GM19467 (cell line): ENCODE measurements around the gene MYO15B.
"Not testable (repeated sequence)": the region's sequence is repeated elsewhere in the genome, so short reads cannot be mapped to it uniquely, and the experiment has no call there.

ENCODE experiments used
- ATAC-seq: cut with Tn5 transposase; IDR thresholded peaks from one replicate; pipeline ENCODE4 v1.9.1; 2021; ENCODE audit warnings: mild to moderate bottlenecking, moderate library complexity; ENCODE audit not compliant: unreplicated experiment

The MYO15B gene

DNA sequence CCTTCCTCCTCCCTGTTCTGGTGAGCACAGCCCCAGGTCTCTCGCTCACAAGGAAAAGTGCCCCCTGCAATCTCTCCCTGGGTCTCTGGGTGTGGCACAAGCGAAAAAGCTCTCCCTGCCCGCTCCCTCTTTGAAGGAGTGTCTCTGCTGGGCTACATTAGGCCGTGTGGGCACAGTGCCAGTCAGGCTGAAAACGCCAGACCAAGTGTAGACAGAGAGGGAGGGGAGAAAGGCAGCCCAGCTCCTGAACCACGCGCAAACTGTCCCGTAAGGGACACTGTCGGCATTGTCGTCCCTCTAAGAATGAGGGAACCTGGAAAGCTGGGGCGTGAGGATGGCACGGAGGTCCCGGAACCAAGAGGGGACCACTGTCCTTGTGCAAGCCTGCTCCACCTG, 49.5 kb downstream of the MYO15B start:
- ATAC-seq = no peak

DNA sequence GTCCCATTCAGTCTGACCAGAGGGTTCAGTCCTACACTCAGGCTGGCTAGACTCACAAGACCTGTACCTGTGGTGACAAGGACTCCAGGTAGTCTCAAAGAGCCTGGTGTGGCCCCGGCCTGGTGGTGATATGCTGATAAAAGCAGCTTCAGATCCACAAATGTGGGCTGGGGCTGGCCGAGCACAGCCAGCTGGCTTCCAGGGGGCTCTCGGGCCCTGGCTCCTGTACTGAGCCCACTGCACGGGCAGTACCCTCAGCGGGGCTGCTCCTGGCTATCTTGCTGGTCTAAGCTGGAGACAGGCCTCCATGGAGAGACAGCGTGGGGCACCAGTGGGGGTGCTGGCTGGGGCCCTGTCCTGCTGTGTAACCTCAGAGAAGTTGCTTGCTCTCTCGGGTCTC, 50.0 kb downstream of the MYO15B start:
- no peak for ATAC-seq

DNA sequence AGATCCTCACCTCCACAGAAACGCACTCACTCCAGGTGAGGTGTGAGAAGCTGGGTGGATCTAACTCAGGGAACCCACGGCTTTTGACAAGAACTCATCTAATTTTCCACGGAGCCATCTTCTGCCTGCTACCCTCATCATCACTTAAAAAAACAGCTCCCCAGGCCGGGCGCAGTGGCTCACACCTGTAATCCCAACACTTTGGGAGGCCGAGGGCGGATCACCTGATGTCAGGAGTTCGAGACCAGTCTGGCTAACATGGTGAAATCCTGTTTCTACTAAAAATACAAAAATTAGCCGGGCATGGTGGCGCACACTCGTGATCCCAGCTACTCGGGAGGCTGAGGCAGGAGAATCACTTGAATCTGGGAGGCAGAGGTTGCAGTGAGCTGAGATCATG, 50.4 kb downstream of the MYO15B start:
- ATAC-seq = not testable (repeated sequence)

DNA sequence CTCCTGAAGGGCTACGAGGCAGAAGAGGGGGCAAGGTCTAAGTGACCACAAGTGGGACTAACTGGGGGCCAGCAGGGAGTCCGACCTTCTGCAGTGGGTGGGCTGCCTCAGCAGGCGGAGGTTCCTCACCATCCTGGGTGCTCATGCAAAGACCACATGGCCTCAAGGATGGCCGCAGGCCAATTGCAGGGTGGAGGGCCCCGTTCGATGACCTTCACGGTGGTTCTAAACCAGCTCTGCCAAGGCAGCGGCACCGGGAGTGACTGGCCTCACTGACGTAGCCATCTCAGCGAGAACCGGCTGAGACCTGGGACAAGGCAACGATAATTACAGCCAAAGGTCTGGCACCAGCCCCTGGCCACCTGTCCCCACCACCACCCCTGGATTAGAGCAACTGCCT, 51.3 kb downstream of the MYO15B start:
- no peak for ATAC-seq

DNA sequence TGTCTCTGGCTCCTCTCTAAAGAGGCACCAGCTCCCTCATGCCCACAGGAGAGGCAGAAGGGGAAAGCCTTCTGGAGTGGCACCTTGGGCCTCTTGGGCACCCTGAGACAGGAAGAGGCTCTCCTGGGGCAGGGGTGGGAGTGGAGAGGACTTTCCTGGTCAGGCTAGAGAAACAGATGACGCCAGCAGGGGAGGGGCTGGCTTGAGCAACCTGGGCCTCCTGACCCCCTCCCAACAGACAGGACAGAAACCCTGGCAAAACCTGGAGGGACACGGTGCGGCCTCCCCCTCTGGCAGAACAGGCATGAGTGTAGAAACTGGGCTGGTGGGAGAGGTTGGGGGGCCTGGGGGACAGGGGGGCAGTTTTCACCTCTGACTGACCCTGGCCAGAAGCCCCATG, 51.7 kb downstream of the MYO15B start:
- no peak for ATAC-seq

DNA sequence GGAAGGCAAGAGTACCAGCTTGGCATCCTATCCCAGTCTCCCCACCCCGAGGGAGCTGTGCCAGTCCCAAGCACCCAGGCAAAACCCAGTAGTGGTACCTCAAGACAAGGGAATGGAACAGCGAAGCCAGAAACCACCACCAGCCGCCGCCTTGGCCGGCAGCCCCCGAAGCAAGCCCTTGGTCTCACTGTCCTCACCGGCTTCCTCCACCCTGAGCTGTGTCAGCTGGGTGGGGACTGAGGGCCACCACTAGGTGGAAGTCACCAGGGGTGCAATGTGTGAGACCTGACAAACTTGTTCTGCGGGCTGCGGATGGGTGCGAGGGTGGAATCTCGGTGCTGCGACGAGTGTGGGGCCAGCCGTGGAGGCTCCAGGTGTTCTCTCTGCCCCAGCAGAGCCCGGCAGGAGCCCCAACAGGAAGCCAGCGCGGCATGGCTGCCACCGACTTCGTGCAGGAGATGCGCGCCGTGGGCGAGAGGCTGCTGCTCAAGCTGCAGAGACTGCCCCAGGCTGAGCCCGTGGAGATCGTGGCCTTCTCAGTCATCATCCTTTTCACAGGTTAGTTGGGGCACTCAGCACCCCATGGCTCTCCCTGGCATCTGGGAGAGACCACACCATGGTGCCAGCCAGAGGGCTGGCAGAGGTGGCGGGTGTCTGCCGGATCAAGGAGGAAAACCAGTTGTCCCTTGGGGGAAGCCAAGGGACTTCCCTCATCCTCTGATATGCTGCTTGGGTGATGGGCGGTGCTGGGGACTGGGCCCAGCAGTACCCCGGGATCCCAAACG, 52.4 kb downstream of the MYO15B start:
- ATAC-seq = no peak

DNA sequence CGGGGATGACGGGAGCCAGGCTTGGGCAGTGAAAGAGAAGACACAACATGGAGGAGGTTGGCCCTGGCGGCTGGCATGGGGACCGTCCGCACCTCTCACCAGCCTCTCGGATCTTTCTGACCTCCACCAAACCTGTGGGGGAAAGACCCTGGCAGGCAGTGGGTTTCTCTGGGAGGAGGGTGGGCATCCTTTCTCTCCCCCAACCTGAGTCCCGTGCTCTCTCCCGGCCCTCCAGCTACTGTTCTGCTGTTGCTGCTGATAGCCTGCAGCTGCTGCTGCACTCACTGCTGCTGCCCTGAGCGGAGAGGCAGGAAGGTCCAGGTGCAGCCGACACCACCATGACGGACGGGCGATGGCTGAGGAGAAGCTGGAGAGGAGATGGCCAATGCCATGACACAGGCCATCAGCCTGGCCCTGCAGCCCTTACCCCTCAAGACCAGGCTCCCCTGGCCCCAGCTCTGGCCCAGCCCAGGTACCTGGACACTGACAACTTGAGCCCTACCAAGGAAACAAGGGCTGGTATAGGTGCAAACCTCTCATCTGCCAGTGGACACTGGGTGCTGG, 53.0 kb downstream of the MYO15B start:
- no peak for ATAC-seq

DNA sequence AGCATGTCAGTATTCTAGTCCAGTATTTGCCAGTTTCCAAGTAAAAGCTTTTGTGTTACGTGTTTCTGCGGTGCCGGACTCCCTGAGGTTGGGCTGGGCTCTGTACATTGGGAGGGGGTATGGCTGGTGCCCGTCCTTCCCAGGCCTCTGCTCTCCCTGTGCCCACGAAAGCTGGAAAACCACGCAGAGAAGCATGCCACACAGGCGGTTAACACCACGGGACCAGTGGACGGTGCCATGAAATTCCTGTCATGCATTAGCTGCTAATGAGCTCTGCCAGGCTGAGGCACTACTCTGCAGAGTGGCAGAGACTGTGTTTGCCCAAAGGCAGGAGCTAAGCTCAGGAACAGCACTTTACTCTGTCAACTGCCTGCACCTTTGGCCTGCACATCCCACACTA, 53.7 kb downstream of the MYO15B start:
- ATAC-seq = no peak

DNA sequence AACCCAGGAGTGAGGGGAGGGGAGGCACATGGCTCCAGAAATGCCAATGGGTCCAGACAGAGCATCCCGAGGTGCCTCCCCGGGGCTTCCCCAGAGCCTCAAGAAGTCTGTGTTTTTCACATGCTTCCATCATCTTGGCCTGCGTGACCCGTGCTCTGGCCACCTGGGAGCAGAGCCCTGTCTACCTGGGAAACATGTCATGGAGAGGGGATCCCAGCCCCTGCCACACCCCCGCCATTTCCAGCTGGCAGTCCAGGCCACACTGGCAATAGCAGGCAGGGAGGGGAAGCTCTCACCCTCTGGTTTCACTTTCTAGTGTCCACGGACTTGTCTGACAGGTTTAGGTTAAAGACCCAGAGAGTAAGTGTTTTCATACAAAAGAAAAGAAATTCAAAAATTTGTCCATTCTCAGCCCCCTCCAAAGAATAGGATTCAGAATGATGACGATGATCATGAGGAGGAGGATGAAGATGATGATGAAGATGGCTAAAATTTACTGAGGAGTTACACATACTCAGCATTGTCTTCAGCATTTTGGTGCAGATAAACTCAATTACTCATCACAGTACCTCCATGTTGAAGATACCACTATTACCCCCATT, 54.7 kb downstream of the MYO15B start:
- ATAC-seq = no peak

DNA sequence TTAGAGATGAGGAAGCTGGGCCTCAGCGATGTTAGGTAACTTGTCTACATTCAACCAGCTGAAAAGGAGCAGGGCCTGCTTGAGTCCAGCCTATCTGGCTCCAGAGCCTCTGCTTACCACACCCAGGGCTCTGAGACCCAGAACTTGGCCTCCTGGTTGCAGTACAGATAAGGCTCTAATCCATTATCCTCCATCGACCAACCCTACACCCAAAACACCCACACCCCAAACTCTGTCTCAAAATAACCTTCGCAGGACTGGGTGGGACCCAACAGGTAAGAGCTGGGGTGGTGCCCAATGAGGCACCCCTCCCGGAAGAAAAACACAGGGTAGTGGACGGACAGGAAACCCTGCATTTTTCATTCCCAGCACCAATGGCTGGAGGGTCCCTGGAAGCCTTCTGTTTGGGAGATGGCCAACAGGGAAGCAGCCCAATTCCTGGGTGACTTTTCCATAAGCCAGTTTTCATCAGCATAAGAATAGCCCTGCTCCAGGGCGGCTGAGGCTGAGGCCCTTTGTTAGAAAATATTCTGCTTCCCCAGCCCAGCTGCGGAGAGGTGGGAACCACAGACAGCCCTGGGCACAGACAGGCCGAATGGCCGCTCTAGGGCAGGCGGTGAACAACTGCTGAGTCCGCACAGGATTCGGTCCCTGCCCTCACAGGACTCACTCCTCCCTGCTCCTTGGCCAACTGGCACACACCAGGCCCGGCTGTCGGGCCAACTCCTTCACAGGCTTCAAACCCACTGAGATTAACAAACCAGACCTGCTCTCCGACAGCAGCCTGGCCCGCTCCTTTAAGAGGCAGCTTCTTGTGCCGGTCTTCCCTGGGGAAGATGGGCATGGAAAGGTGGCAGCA, 55.4 kb downstream of the MYO15B start:
- no peak for ATAC-seq

DNA sequence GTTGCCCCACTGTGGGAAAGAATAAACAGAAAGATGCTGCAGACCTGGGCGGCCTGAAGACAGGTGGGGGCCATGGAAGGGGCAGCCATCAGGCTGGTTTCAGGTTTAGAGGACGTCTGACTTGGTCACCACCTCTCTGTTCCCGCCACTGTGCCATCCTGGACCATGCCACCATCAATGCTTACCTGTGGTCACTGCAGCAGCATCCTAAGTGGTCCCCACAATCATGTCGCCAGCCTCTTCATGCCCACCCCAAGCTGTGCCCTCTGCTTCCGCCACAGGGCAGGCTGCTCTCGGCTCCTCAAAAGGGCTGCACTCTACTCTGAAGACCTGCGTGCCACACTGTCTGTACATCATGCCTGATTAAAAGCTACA, 56.0 kb downstream of the MYO15B start:
- no peak for ATAC-seq

DNA sequence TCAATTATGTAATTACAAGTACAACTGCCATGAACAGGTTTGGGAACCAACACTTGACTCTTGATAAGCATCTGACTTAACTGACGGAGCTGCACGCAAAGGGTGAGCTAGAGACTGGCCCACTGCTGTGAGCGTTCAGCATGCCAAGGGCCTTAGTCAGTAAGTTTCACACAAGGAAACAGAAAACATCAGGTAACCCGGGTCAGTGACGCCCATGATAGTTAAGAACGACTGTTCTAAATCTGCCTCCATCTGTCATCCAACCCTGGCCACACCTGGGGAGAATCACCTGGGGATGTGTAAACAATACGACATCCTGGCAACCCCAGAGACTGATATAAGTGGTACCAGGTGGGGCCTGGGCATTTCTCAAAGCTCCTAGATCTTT, 57.9 kb downstream of the MYO15B start:
- no peak for ATAC-seq

DNA sequence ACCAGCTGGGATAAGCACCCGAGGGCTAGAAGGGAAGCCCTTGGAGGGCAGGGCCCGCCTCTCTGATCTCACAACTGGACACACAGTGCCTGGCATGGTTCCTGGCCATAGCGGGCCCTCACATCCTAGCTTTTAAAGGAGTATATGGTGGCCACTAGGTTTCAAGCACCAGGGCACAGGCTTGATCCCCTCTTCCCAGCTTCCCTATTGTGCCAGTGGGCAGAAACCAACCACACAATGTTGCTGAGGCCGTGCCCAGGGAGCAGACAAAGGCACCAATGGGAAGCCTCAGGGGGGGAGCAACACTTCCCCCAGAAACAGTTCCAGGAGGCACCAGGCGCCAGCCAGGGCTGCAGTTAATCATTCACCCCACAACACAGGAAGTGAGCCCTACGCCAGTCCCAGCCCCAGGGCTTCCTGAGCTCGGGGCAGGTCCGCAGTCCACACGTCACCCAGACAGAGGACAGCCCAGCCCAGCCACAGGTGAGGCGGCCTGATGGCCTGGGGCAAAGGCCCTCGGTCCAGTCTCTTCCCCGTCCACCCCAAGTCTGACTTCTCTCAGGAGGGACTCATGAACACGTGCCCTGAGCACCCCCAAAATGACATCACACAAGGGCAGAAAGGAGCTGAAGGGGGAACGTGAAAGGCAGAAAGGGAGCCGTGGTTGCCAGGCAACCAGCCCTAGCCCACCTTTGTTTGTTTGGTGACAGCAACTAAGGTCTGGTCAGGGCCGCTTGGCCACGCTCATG, 58.5 kb downstream of the MYO15B start:
- ATAC-seq = peak; percentile 74

DNA sequence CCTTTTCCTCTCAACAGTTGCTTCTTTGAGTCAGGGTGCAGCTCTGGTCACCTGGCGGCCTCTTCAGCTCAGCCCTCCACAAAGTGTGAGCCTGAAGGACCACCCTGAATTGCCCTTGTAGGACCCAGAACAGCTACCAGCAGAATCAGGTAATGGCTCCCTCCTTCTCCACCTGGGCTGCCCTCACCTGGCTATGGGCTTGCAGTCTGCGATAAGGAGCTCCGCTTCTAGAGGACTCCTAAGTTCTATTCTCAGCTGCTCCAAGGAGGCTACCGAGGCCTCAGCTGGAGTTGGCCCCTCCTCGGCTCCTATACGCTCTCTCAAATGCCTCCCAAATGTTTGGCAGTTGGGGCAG, 59.0 kb downstream of the MYO15B start:
- no peak for ATAC-seq

DNA sequence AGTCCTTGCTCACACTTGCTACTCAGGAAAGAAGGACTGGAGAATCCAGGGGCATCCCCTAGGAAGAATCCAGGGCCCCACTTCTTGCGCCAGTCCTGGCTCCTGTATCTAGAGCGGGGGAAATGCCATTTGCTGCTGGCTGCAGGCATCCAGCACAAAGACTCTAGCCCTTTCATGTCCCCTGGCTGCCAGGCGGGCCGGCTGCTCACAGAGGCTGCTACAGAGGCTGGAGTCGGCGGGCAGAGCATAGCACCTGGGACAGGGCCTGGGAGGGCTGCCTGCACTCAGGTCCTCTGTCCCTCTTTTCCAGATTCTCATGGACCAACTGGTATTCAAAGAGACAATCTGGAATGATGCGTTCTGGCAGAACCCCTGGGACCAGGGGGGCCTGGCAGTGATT, 59.5 kb downstream of the MYO15B start:
- ATAC-seq = no peak

DNA sequence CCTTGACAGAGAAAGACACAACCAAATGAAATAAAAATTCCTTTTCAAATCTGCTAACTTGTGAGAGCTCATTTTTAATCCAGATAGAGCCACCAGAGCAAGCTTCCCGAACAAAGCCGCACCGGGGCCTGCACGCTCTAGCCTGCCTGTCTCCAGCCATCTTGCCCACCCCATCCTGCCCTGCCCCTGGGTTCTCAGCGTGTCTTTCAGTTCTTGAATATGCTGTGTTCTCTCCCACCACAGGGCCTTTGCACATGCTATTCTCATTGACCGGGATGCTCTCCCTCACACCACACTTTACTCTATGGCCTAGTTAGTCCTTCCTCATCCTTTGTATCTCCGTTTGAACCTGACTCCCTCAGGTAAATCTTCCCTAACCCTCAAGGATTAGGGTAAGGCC, 60.3 kb downstream of the MYO15B start:
- ATAC-seq = no peak

DNA sequence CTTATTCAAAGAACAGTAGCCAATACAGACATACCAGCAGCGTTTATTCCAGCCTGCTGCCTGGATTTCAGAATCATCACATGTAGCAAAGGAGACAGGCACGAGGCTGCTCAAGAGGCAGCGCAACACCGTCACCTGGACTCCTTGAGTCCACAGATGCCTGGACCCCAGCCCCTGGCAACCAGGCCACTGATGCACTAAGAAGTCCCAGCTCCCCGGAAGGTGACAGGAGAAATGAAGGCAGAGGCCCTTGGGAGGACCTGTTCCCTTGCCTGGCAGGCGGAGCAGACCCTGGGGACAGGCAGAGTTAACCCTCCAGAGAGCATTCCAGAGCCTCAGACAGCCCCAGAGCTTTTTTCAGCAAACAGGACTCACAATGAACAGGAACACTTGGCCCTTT, 62.1 kb downstream of the MYO15B start:
- no peak for ATAC-seq

DNA sequence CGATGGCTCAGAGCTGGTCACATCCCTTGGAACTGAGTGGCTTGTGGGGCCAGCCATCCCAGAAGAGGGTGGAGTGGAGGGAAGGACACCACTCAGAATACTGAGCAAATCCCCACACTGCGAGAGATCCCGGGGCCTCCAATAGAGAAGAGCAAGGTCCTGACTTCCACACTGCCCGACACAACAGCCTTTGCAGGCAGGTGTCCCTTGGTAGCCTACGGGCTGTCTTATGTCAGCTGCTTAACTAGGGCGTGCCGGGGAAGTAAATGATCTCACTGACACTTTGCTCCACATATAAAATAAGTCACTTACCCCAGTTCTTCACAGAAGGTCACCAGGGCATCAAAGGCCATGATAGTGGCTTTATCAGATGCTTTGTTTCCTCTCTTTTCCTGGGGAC, 63.3 kb downstream of the MYO15B start:
- ATAC-seq = no peak

DNA sequence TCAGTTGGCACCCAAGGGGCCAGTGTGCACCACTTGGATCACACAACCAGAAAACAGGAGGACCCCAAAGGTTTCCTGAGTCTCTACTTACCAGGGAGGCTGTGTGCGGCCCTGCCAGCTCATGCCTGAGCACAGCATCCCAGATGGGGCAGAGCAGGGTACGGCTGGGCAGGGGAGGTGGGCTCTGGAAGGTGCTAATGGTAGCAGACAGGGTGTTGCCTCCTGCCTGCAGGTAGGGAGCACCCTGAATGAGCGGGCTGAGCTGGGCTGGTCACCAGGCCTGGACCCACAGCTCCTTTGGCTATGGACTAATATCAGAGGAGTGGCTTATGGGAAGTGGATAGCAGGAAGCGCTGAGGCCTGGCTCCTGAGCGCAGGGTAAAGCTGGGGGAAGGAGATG, 64.7 kb downstream of the MYO15B start:
- no peak for ATAC-seq

DNA sequence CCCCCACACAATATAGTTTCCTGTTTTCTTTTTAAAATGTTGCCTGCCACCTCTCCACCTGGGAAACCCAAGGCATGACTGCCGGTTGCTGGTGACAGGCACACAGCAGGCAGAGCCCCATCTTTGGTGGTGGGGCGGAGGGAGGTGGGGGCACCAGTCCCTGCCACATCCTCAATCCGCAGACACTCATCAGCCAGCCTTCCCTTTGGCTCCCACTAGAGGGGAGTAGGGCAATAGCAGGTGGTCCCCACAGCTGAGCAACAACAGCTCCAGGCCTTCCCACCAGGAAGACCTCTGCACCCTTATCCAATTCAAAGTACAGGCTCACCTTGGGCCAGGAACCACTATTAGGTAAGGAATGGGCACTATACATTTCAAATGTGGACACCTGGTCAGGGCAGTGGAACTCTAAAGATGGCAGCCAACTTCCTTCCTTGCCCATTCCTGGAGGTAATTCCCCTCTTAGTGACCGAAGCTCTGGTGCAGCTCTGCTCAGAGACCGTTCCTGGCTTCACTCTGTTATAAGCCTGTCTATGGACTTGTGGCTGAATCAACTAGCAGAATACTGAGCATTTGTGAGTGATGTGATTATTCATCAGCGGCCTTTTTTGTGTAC, 65.4 kb downstream of the MYO15B start:
- no peak for ATAC-seq

DNA sequence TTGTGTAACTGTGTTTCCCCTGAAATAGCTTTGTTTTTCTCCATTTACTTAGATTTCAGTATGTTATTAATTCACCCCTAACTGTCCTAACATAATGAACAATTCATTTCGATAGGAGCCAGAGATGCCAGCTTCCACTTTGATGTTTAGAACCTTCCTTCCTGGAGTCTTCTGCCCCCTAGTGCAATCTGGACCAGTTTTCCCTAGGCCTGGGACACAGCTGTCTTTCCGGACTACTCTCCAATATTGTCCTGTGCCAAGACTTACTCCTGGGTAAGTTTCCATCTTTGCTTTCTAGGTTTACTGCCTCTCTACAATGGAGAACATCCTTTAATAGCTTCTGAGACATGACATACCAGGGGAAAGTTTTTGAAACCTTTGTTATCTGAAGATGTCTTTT, 66.6 kb downstream of the MYO15B start:
- ATAC-seq = no peak
